GM19324 (cell line): Measurements from ENCODE around the gene BCAS1.

Source experiments
- ATAC-seq: cut with Tn5 transposase; IDR thresholded peaks from one replicate; pipeline ENCODE4 v1.9.1; 2021; ENCODE audit warnings: mild to moderate bottlenecking, moderate library complexity; ENCODE audit not compliant: unreplicated experiment, low FRiP score

BCAS1 gene

GRCh38 chr20:53898556-53898931, 171.8 kb downstream of the BCAS1 start:
- no peak for ATAC-seq

GRCh38 chr20:53897884-53898555, 172.4 kb downstream of the BCAS1 start:
- ATAC-seq = no peak

DNA sequence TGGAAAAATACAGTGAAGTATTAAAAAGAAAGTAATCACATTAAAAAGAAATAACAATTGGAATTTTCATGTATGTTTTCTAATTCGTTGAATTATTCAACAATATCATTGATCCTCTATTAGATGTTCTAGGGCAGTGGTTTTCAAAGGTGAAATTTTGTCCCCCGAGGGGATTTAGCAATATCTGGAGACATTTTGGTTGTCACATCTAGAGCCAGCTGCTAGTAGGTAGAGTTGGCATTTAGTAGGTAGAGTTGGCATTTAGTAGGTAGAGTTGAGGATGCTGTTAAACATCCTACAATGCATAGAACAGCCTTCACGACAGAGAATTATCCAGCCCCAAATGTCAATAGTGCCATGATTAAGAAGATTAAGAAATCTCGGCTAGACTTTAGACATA, 173.7 kb downstream of the BCAS1 start:
- no peak for ATAC-seq

GRCh38 chr20:53896041-53896440, 174.4 kb downstream of the BCAS1 start:
- ATAC-seq = no peak

- ATAC-seq = no peak
These were observed 175.0 kb downstream of the BCAS1 start for GRCh38 chr20:53895385-53895755.

DNA sequence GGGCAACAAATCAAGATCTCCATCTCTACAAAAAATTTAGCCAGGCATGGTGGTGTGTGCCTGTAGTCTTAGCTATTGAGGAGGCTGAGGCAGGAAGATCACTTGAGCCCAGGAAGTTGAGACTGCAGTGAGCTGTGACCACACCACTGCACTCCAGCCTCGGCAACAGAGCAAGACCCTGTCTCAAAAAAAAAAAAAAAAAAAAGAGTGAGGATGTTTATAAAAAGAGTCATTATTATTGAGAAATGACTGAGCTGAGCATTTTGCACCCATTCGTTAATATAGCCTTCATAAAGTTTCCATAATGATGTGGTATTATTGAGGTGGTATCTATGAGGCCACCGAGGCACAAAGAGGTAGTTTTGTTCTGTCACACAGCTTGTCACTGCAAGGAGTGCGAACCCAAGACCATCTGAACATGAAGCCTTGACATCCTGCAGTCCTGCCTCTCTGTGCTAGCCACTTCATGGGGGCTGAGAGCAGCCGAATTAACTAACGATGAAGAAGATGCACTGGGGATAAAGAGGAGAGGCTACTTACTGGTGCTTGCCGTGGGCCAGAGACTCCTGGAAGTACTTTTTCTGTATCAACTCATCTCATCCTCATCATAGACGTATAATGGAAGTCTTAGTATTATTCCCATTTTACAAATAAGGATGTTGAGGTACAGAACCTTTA, 175.5 kb downstream of the BCAS1 start:
- ATAC-seq = no peak
